ENCODE measurements around the gene PDGFRB. TPM values are rescaled to one million over a fixed set of nuclear protein-coding genes. Genes with fewer than 3 reads are reported as not detected.

Gene PDGFRB
- total RNA-seq, 1 experiment from 2014 or later = 31.1 TPM

DNA sequence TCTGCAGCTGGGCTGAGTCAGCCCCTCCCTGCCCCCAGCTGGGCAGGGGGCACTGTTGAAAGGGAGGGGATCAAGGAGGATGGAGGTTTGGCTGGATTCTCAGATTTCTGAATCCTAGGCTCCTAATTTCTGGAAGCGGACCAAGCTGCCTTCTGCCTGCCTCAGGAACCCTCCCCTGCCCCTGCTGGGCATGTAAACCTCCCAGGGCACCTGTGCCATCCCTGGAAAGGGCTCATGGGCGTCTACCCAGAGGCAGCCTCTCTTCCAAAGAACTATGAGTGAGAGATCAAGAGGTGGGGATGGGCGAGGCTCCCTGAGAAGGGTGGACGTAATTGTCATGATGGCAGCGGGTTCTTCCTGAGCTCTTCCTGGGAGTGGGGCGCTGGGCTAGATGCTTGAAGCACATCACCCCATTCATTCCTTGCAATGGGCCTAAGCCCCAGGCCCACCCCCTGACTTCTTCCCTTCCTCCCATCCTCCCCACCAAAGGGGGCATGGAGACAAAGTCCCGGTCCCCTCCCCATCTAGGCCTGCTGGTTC lies 90.9 kb downstream of the PDGFRB start:
- in situ Hi-C loops (cut with HindIII; ENCODE audit: low sequenced_read_pairs) = no loop called here
- no peak for DNase-seq (ENCODE audit: low spot score)

Other genes with a start within 250 kb of the PDGFRB start
- not detected in 2 replicates for gene PDE6A, start 211.1 kb downstream of the PDGFRB start, total RNA-seq (2014; rRNA removed; shearing (Covaris generic))
- 4.8 and 10.2 TPM in 2 replicates for gene SLC26A2, start 195.1 kb downstream of the PDGFRB start, total RNA-seq (2014; rRNA removed; shearing (Covaris generic))
- 1.4 and 1.9 TPM in 2 replicates for gene TIGD6, start 155.2 kb downstream of the PDGFRB start, total RNA-seq (2014; rRNA removed; shearing (Covaris generic))
- gene HMGXB3, start 155.1 kb downstream of the PDGFRB start, total RNA-seq (2014; rRNA removed; shearing (Covaris generic)) = 56.9 and 58.7 TPM in 2 replicates
- 0.43 and 1.1 TPM in 2 replicates for gene CSF1R, start 69.3 kb downstream of the PDGFRB start, total RNA-seq (2014; rRNA removed; shearing (Covaris generic))
- gene CDX1, start 10.9 kb upstream of the PDGFRB start, total RNA-seq (2014; rRNA removed; shearing (Covaris generic)) = not detected in 2 replicates
- gene SLC6A7, start 34.2 kb upstream of the PDGFRB start, total RNA-seq (2014; rRNA removed; shearing (Covaris generic)) = not detected in 2 replicates
- gene CAMK2A, start 133.9 kb upstream of the PDGFRB start, total RNA-seq (2014; rRNA removed; shearing (Covaris generic)) = 0.06 and 0.31 TPM in 2 replicates
- 89.2 and 100 TPM in 2 replicates for gene ARSI, start 147.1 kb upstream of the PDGFRB start, total RNA-seq (2014; rRNA removed; shearing (Covaris generic))
- 78.5 and 94.9 TPM in 2 replicates for gene TCOF1, start 201.9 kb upstream of the PDGFRB start, total RNA-seq (2014; rRNA removed; shearing (Covaris generic))